Smooth muscle cell of trachea (primary cell): ENCODE measurements around the gene RPL13. TPM values are rescaled to one million over a fixed set of nuclear protein-coding genes. Genes with fewer than 3 reads are reported as not detected.

Experiments used
- total RNA-seq: library from RNA; depleted of rRNA; stranded (reverse); fragments of >200 nt; gene quantifications from 2 replicates; pipeline ENCODE4 v1.2.1, GENCODE V29; 2014

Gene RPL13
- 2,383 and 3,310 TPM in 2 replicates for total RNA-seq

DNA sequence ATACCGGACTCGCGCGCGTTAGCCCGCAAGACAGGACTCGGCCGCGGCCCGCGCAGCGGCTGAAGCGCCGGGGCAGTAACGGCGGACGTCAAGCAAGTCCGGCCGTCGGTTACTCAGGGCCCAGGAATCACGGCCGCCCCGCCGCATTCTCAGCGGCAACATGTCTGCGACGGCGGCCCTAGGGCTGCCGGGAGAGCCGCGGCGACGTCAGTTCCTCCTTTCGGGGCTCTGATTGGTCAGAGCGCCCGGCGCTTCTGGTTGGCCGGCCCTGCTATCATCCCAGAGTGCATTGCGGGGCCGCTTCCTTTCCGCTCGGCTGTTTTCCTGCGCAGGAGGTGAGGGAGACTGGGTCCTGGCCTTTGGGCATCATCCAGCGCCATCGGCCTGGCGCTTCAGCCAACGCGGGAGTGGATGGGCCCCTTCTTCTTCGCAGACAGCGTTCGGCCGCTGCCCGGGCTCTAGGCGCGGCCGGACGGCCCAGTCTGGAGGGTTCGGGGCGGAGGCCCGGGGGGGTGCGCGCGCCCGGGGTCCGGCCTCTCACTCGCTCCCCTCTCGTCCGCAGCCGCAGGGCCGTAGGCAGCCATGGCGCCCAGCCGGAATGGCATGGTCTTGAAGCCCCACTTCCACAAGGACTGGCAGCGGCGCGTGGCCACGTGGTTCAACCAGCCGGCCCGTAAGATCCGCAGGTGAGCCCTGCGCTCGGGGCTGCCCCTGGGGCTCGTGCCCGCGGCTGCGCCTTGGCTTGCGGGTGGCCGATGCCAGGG lies at the start of gene RPL13:
Gene RPL13, plus strand, starts transcription at position 305 of the 764 bp plus-strand sequence. Its CDS starts 278 bp downstream, at position 583.

DNA sequence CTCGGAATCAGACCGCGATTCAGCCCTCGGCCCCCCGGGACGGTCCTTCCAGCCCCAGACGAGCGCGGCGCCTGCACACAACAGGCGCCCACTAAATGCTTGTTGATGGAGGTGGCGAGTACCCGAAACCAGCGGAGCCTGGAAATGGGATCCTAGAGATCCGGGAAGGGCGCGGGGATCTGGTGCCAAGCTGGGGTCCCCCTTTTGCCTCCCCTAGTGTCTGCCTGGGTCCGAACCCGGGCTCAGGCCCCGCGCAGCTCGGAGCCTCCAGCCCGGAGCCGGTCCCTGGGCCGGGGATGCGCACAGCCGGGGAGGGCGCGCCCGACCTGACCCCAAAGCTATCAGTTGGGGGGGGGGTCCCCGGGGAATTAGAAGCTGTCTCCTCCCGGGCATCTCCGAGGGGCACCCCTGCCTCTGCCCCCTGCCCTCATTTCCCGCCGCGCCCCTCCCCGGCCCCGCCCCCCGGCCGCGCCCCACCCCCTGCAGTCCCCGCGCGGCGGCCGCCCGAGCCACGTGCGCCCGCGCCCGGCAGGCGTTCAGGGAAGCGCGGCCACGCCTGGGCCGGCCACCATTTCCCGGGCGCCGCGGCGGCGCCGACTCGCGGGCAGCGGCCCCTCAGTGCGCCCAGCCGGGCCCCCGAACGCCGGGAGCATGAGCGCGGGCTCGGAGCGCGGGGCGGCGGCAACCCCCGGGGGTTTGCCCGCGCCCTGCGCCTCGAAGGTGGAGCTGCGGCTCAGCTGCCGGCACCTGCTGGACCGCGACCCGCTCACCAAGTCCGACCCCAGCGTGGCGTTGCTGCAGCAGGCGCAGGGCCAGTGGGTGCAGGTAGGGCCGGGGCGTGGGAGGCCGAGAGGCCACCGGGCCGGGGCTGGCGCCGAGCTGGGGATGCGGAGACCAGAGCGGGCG lies 15.0 kb downstream of the RPL13 start, which contains the start of gene CPNE7:
Gene CPNE7, plus strand, starts transcription at position 512 of the 906 bp plus-strand sequence. Its CDS starts 140 bp downstream, at position 652.

GRCh38 chr16:89613231-89613953 lies 52.9 kb downstream of the RPL13 start, which contains the start of gene DPEP1:
TSS of gene DPEP1 (plus strand) at chr16:89613642. CDS start at chr16:89630411, 16,769 bp downstream.

Other genes with a start within 250 kb of the RPL13 start
- 66.0 and 79.3 TPM in 2 replicates for gene ANKRD11, start 70.1 kb upstream of the RPL13 start, total RNA-seq
- 139 and 154 TPM in 2 replicates for gene SPG7, start 52.3 kb upstream of the RPL13 start, total RNA-seq
- gene CPNE7, start 15.1 kb downstream of the RPL13 start, total RNA-seq: 15.6 and 31.6 TPM in 2 replicates
- 0.33 TPM in 1 of 2 replicates, not detected in the other for gene DPEP1, start 53.0 kb downstream of the RPL13 start, total RNA-seq
- gene CHMP1A, start 97.0 kb downstream of the RPL13 start, total RNA-seq: 91.3 and 125 TPM in 2 replicates
- 2.5 and 3.6 TPM in 2 replicates for gene SPATA33, start 97.2 kb downstream of the RPL13 start, total RNA-seq
- gene CDK10, start 126.0 kb downstream of the RPL13 start, total RNA-seq: 39.6 and 39.9 TPM in 2 replicates
- 7.7 and 14.2 TPM in 2 replicates for gene SPATA2L, start 141.0 kb downstream of the RPL13 start, total RNA-seq
- gene VPS9D1, start 160.2 kb downstream of the RPL13 start, total RNA-seq: 12.8 and 18.2 TPM in 2 replicates
- 12.2 and 16.2 TPM in 2 replicates for gene ZNF276, start 160.9 kb downstream of the RPL13 start, total RNA-seq